HT-29 (cell line): Measurements from ENCODE around the gene PRKRIP1. TPM values are rescaled to one million over a fixed set of nuclear protein-coding genes. Genes with fewer than 3 reads are reported as not detected.

Experiments
- small RNA-seq: library from RNA; depleted of rRNA; stranded (forward); fragments of <200 nt; gene quantifications from one replicate; pipeline ENCODE3, GENCODE V24; 2014
- total RNA-seq: library from RNA; depleted of rRNA; stranded (reverse); fragments of >200 nt; shearing (Covaris generic); gene quantifications from 2 replicates; pipeline ENCODE4 v1.2.3, GENCODE V29; 2014; rRNA removed

The PRKRIP1 gene
- total RNA-seq, 1 experiment from 2014 or later, result 38.8 TPM

Small RNA genes lying within 50 kb of the gene (small RNA-seq; reads per million reads assigned to genes)
- gene AC091390.4, result not detected
- gene MIR548O, result not detected

Other genes with a start within 250 kb of the PRKRIP1 start
- 2.0 TPM in 2 replicates for gene SH2B2, start 109.5 kb upstream of the PRKRIP1 start, total RNA-seq
- gene SPDYE6, start 39.9 kb upstream of the PRKRIP1 start, total RNA-seq, result not detected in 2 replicates
- 37.4 and 39.8 TPM in 2 replicates for gene ORAI2, start 37.2 kb downstream of the PRKRIP1 start, total RNA-seq
- 31.5 and 36.5 TPM in 2 replicates for gene ALKBH4, start 68.5 kb downstream of the PRKRIP1 start, total RNA-seq
- gene LRWD1, start 68.6 kb downstream of the PRKRIP1 start, total RNA-seq, result 73.6 and 81.2 TPM in 2 replicates
- 96.9 and 101 TPM in 2 replicates for gene POLR2J, start 82.6 kb downstream of the PRKRIP1 start, total RNA-seq
- 7.4 and 13.9 TPM in 2 replicates for gene RASA4B, start 121.4 kb downstream of the PRKRIP1 start, total RNA-seq
- gene UPK3BL2, start 147.3 kb downstream of the PRKRIP1 start, total RNA-seq, result 11.1 and 15.2 TPM in 2 replicates
- not detected in 2 replicates for gene SPDYE2, start 154.9 kb downstream of the PRKRIP1 start, total RNA-seq
- gene POLR2J3, start 176.2 kb downstream of the PRKRIP1 start, total RNA-seq, result 35.1 and 38.6 TPM in 2 replicates
- gene RASA4, start 220.4 kb downstream of the PRKRIP1 start, total RNA-seq, result 26.0 and 43.0 TPM in 2 replicates
- 39.8 and 44.1 TPM in 2 replicates for gene UPK3BL1, start 246.4 kb downstream of the PRKRIP1 start, total RNA-seq